ENCODE data around the gene SLC34A3. TPM values are rescaled to one million over a fixed set of nuclear protein-coding genes. Genes with fewer than 3 reads are reported as not detected.

Gene SLC34A3
- polyA plus RNA-seq, 4 donors = 0.21 to 30.3 (median 0.85) TPM

GRCh38 chr9:137275588-137276472, 45.1 kb downstream of the SLC34A3 start:
- FAIRE-seq (no peak), DNase-seq (no peak)
- H3K27ac ChIP-seq (ENCODE audit: low read depth in 1 of 3, low read length in 2 of 3) = peak overlapping the region in 2 of 3 donors; percentile 95 to 96
- H3K36me3 ChIP-seq (ENCODE audit: control insufficient read depth in 3 of 3, insufficient read depth in 2 of 3, low read depth in 1 of 3, low read length in 3 of 3) = peaks cover 0 to 71% (median 7%) of the 10 kb centered on the region in 3 donors
- WGBS, 3 donors = 57 to 71% (median 58%) methylated on average over 24 of the region's 24 CpGs
- no peak overlapping the region for H3K4me3 ChIP-seq (ENCODE audit: low read depth in 1 of 3, low read length in 3 of 3)
- H3K4me1 ChIP-seq (ENCODE audit: control insufficient read depth in 3 of 3, insufficient read depth in 2 of 3, low read depth in 1 of 3, low read length in 2 of 3) = peaks cover 2 to 50% (median 9%) of the 10 kb centered on the region in 3 donors
- H3K27me3 ChIP-seq (ENCODE audit: control insufficient read depth in 3 of 3, insufficient read depth in 3 of 3, low read length in 3 of 3) = peaks cover 0 to 9% (median 0%) of the 10 kb centered on the region in 3 donors
- peaks cover 0 to 2% of the 10 kb centered on the region in 2 donors for H3K9me3 ChIP-seq (ENCODE audit: control insufficient read depth in 2 of 2, insufficient read depth in 1 of 2, low read depth in 1 of 2, low read length in 1 of 2)

DNA sequence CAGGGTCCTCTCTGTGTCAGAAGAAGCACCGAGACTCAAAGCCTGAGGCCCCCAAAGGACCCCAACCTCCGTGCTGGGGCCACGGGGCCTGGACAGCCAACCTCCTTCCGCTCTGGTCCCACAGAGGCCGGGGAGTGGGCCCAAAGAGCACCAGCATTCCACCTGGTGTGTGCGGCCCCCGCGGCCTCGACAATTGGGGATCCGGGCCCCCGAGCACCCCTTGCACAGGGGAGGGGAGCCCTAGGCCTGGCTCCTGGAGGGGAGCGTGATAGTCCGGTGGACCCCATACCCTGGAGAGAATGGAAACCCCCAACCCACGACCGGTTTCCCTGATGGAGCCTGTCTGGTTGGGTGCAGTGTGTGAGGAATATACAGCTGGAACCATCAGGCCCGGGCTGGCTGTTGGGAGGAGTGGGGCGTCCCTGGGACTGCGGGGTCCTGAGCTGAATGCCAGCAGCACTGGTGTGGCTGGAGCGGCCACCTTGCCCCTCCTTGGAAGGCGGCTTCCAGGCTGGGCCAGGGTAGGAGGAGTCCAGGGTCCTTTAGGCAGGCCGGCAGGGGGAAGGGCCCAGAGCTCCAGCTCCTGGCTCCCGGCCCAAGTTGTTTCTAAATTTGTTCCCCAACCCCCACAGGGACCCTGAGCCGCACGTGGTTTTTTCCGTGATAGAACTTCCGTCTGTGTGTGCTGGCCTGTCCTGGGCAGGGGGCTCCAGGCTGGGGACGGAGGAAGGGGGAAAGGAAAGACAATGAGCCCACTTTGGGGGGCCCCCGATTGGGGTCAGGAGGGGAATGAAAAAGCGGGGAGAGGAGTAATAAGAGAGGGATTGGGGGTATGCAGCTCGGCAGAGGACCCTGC, 46.0 kb downstream of the SLC34A3 start:
- FAIRE-seq (no peak), DNase-seq (peak; percentile 72 to 87)
- Histone ChIP-seq H3K36me3 (ENCODE audit: control insufficient read depth in 3 of 3, insufficient read depth in 2 of 3, low read depth in 1 of 3, low read length in 3 of 3) (peaks cover 0 to 64% (median 4%) of the 10 kb centered on the region in 3 donors), H3K4me1 (ENCODE audit: control insufficient read depth in 3 of 3, insufficient read depth in 2 of 3, low read depth in 1 of 3, low read length in 2 of 3) (peaks cover 2 to 53% (median 9%) of the 10 kb centered on the region in 3 donors), H3K27me3 (ENCODE audit: control insufficient read depth in 3 of 3, insufficient read depth in 3 of 3, low read length in 3 of 3) (peaks cover 0 to 9% (median 0%) of the 10 kb centered on the region in 3 donors), H3K27ac (ENCODE audit: low read depth in 1 of 3, low read length in 2 of 3) (peak overlapping the region; percentile 80 to 96 (median 95)), H3K4me3 (ENCODE audit: low read depth in 1 of 3, low read length in 3 of 3) (peak overlapping the region; percentile 56 to 87 (median 69)), H3K9me3 (ENCODE audit: control insufficient read depth in 2 of 2, insufficient read depth in 1 of 2, low read depth in 1 of 2, low read length in 1 of 2) (peaks cover 0 to 2% of the 10 kb centered on the region in 2 donors)
- WGBS, 3 donors = 24 to 37% (median 32%) methylated on average over 30 of the region's 30 CpGs

GRCh38 chr9:137277329-137278041, 46.8 kb downstream of the SLC34A3 start, which contains the start of gene TOR4A:
Gene TOR4A (plus strand): TSS chr9:137277726. CDS start chr9:137278690, 964 bp downstream.
- Histone ChIP-seq H3K4me1 (ENCODE audit: control insufficient read depth in 3 of 3, insufficient read depth in 2 of 3, low read depth in 1 of 3, low read length in 2 of 3) (peaks cover 2 to 53% (median 9%) of the 10 kb centered on the region in 3 donors), H3K27ac (ENCODE audit: low read depth in 1 of 3, low read length in 2 of 3) (peak within 1 kb of the TSS; percentile 80 to 96 (median 95)), H3K27me3 (ENCODE audit: control insufficient read depth in 3 of 3, insufficient read depth in 3 of 3, low read length in 3 of 3) (peaks cover 0 to 9% (median 0%) of the 10 kb centered on the region in 3 donors), H3K4me3 (ENCODE audit: low read depth in 1 of 3, low read length in 3 of 3) (peak within 1 kb of the TSS; percentile 56 to 87 (median 69)), H3K36me3 (ENCODE audit: control insufficient read depth in 3 of 3, insufficient read depth in 2 of 3, low read depth in 1 of 3, low read length in 3 of 3) (peaks cover 0 to 64% (median 4%) of the 10 kb centered on the region in 3 donors), H3K9me3 (ENCODE audit: control insufficient read depth in 2 of 2, insufficient read depth in 1 of 2, low read depth in 1 of 2, low read length in 1 of 2) (no peaks in the 10 kb centered on the region)
- FAIRE-seq (no peak), DNase-seq (peak; percentile 88 to 93)
- WGBS, 3 donors = 2 to 6% (median 4%) methylated on average over 24 to 25 of the region's 25 CpGs

GRCh38 chr9:137278061-137278701, 47.5 kb downstream of the SLC34A3 start:
- no peak for FAIRE-seq
- H3K4me1 ChIP-seq (ENCODE audit: control insufficient read depth in 3 of 3, insufficient read depth in 2 of 3, low read depth in 1 of 3, low read length in 2 of 3) = peaks cover 2 to 53% (median 9%) of the 10 kb centered on the region in 3 donors
- H3K27ac ChIP-seq (ENCODE audit: low read depth in 1 of 3, low read length in 2 of 3) = peak overlapping the region; percentile 80 to 96 (median 95)

DNA sequence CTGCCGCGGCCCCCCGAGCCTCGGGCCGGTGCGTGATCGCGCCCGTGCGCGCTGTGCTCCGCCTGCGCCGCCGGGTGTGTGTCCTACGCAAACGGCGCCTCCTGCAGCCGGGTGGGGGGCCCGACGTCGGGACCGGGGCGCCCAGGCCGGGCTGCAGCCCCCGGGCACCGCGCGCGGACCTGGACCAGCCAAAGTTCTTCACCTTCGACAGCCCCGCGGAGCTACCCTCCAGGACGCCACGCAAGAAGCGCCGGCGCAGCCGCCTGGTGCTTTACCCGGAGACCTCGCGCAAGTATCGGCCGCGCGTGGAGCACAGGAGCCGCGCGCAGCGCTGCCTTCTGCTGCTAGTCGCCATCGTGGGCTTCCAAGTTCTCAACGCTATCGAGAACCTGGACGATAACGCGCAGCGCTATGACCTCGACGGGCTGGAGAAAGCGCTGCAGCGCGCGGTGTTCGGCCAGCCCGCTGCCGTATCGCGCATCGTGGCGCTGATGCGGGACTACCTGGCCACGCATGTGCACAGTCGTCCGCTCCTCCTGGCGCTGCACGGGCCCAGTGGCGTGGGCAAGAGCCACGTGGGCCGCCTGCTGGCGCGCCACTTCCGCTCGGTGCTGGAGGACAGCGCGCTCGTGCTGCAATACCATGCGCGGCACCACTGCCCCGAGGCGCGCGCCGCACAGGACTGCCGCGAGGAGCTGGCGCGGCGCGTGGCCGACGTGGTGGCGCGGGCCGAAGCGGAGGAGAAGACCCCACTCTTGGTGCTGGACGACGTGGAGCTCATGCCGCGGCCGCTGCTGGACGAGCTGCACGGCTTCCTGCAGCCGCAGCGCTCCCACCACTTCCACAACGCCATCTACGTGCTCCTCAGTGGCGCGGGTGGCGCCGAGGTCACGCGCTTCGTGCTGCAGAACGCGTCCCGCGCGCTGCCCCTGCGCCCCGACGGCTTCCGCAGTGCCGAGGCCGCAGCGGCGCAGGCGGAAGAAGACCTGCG, 48.3 kb downstream of the SLC34A3 start:
- Histone ChIP-seq H3K9me3 (ENCODE audit: control insufficient read depth in 2 of 2, insufficient read depth in 1 of 2, low read depth in 1 of 2, low read length in 1 of 2) (no peaks in the 10 kb centered on the region), H3K4me1 (ENCODE audit: control insufficient read depth in 3 of 3, insufficient read depth in 2 of 3, low read depth in 1 of 3, low read length in 2 of 3) (peaks cover 2 to 53% (median 9%) of the 10 kb centered on the region in 3 donors), H3K27ac (ENCODE audit: low read depth in 1 of 3, low read length in 2 of 3) (no peak overlapping the region), H3K4me3 (ENCODE audit: low read depth in 1 of 3, low read length in 3 of 3) (peak overlapping the region; percentile 56 to 87 (median 69)), H3K36me3 (ENCODE audit: control insufficient read depth in 3 of 3, insufficient read depth in 2 of 3, low read depth in 1 of 3, low read length in 3 of 3) (peaks cover 0 to 57% (median 2%) of the 10 kb centered on the region in 3 donors), H3K27me3 (ENCODE audit: control insufficient read depth in 3 of 3, insufficient read depth in 3 of 3, low read length in 3 of 3) (peaks cover 0 to 9% (median 0%) of the 10 kb centered on the region in 3 donors)
- 81 to 88% (median 87%) methylated on average over 122 to 139 of the region's 139 CpGs for WGBS, 3 donors
- DNase-seq (no peak), FAIRE-seq (no peak)

More at GRCh38 chr9:137278061-137278701, 47.5 kb downstream of the SLC34A3 start:
- H3K4me3 ChIP-seq (ENCODE audit: low read depth in 1 of 3, low read length in 3 of 3) = peak overlapping the region; percentile 56 to 87 (median 69)
- peaks cover 0 to 59% (median 2%) of the 10 kb centered on the region in 3 donors for H3K36me3 ChIP-seq (ENCODE audit: control insufficient read depth in 3 of 3, insufficient read depth in 2 of 3, low read depth in 1 of 3, low read length in 3 of 3)
- peak; percentile 38 to 62 for DNase-seq
- H3K9me3 ChIP-seq (ENCODE audit: control insufficient read depth in 2 of 2, insufficient read depth in 1 of 2, low read depth in 1 of 2, low read length in 1 of 2) = no peaks in the 10 kb centered on the region
- peaks cover 0 to 9% (median 0%) of the 10 kb centered on the region in 3 donors for H3K27me3 ChIP-seq (ENCODE audit: control insufficient read depth in 3 of 3, insufficient read depth in 3 of 3, low read length in 3 of 3)
- 4 to 7% (median 7%) methylated on average over 13 to 54 of the region's 54 CpGs for WGBS, 3 donors

DNA sequence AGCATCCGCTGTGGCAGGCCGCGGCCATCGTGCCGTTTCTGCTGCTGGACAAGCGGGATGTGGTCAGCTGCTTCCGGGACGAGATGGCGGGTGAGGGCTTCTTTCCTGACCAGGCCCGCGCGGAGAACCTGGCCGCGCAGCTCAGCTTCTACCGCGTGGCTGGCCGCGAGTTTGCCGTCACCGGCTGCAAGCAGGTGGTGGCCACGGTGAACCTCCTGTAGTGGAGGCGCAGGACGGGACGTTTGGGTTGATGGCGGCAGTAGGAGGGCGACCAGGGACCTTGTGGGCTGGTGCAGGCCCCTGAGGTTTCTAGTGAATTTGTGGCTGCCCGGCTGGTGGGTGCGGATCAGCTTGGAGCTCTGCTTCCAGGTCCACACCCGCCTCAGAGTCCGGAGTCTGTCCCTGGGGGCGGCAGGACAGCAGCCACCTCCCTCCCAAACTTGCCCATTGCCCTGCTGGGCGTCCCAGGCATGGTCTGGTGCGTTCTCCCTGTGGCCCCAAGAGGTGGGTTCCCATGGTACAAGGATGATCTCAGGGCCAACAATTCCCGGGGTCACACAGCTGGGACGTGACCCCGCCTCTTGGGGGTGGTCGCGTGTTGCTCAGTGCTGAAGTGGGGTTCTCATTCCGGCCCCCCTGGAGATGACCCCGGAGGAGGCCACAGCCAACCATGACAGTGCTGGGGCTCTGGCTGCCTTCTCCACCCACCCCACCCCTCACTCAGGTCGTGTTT, 49.2 kb downstream of the SLC34A3 start:
- H3K4me1 ChIP-seq (ENCODE audit: control insufficient read depth in 3 of 3, insufficient read depth in 2 of 3, low read depth in 1 of 3, low read length in 2 of 3) = peaks cover 0 to 47% (median 9%) of the 10 kb centered on the region in 3 donors
- DNase-seq (peak in 1 of 2 donors; percentile 23), FAIRE-seq (no peak)
- peaks cover 0 to 50% (median 2%) of the 10 kb centered on the region in 3 donors for H3K36me3 ChIP-seq (ENCODE audit: control insufficient read depth in 3 of 3, insufficient read depth in 2 of 3, low read depth in 1 of 3, low read length in 3 of 3)
- 82 to 86% (median 84%) methylated on average over 40 to 41 of the region's 41 CpGs for WGBS, 3 donors
- peaks cover 0 to 6% of the 10 kb centered on the region in 2 donors for H3K9me3 ChIP-seq (ENCODE audit: control insufficient read depth in 2 of 2, insufficient read depth in 1 of 2, low read depth in 1 of 2, low read length in 1 of 2)
- H3K27me3 ChIP-seq (ENCODE audit: control insufficient read depth in 3 of 3, insufficient read depth in 3 of 3, low read length in 3 of 3) = peaks cover 0 to 9% (median 0%) of the 10 kb centered on the region in 3 donors
- no peak overlapping the region for H3K4me3 ChIP-seq (ENCODE audit: low read depth in 1 of 3, low read length in 3 of 3)
- no peak overlapping the region for H3K27ac ChIP-seq (ENCODE audit: low read depth in 1 of 3, low read length in 2 of 3)
